Hematopoietic multipotent progenitor cell treated with erythropoietin and hydrocortisone succinate and interleukin-3 and kit ligand, for 8 days (in vitro differentiated cells): ENCODE results near the gene PLEKHA1.

Experiments
- DNase-seq: peaks from one replicate; pipeline ENCODE4 v3.0.0-alpha.2; 2015

PLEKHA1 gene

GRCh38 chr10:122374237-122374858, at the start of gene PLEKHA1:
TSS of gene PLEKHA1 (plus strand) at chr10:122374708. CDS start at chr10:122393201, 18,493 bp downstream.
- DNase-seq: peak; percentile 85

DNA sequence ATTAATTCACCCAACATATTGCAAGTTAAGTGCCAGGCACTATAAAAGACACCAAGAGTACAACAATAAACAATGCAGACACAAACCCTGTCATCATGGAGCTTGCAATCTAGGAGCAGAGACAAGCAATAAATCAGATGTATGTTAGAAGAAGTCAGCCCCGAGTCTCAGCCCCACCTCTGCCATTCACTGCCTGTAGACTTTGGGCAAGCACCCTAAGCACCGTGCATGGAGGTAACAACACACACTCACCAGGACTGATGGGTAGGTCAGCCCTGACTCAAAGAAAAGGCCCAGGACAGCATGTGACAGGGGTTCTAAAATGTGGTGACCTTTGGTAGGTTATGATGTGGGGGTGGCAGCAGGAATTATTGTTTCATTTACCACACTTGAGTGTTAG, 49.3 kb upstream of the PLEKHA1 start:
- DNase-seq: no peak

GRCh38 chr10:122326385-122326784, 48.1 kb upstream of the PLEKHA1 start:
- no peak for DNase-seq

DNA sequence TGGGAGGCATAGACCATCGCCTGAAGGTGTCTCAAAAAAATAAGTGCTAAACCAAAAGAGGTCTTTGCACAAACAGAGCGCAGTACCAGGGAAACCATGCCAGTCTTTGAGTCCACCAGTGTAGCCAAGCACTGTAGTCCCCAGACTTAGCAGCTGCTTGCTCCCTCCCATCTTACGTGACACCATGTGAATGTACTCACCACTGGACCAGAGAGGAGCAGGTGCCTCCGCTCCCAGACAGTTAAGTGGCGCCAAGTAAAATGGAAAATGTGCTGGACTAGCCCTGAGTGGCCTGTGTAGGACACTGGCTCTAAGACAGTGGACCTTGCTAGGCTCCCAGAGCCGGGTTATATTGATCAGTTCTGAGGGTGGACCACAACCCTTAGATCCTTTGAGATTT, 47.7 kb upstream of the PLEKHA1 start:
- DNase-seq: no peak

DNA sequence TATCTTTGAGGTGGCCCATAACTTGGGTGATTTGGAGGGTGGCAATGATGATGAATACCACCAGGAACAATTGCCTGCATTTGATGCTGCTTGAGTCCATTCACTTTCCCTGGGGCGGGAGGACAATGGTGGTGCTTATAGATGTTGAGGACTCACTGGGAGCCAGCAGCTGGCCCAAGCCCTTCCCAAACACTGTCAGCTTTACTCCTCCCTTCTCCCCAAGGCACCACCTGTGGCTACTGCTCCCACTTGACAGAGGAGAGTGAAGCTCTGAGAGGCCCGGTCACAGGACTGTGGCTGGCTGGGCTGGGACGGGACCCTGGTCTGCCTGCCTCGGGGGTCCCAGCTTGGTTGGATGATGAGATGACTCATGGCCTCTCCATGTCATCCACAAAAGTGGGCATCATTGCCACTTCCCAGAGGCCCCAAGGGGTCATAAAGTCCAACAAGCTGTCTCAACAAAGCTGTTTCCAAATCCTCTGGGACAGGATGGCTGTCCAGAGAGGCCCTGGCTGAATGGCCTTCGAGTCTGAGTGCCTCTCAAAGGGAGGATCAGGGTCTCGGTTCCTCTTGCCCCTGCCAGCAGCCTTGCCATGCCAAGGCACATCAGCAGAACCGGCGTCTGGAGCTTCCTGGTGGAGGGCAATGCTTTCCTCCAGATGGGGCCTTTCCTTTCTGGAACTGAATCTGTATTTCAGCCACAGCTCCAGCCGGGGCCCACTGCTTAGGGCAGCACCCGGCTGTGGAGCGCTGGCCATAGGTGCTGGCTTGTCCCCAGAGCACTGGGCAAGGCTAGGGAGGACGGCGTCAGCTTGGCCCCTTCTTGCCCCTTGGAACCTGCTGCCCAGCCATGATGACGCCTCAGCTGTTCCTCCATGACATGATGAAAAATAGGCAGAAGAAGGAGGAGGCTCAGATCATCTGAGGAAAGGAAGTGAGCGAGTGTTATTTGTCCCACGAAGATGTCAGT, 47.0 kb upstream of the PLEKHA1 start:
- DNase-seq: no peak

DNA sequence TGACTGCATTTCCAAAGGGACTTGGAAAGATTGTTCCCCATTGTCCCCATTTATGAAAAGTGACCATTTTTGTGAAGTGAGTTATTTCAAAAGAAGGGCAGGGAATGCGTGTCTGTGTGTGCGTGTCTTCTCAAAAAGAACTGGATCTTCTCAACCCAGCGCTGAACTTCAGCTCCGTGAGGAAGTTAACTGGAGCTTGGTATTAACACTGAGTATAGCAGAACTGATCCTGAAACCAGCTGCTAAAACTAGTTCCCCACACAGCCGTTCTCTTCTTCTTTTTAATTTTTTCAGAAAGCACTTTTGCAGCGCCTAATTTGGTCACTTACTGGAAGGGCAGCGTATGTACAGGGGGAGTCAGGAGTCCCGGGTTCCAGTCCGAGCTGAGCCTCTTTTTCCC, 45.8 kb upstream of the PLEKHA1 start:
- no peak for DNase-seq

DNA sequence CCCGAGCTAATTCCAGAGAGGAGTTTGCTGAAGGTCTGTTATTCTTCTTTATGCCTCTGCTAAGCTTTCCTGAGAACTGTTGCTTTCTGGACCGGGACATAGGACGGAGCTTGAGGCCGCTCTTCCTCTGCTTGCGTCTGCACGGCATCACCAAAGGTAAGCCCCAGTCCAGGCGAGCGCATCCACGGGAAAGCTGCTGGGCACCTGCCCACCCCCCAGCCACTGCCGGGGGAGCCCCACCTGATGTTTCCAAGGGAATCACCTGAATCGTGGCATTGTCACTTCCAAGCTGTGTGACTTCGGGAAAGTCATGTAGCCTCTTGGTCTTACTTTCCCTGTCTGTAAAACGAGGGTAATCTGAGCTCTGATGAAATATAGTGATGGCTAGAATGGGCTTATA, 45.1 kb upstream of the PLEKHA1 start:
- DNase-seq: no peak

DNA sequence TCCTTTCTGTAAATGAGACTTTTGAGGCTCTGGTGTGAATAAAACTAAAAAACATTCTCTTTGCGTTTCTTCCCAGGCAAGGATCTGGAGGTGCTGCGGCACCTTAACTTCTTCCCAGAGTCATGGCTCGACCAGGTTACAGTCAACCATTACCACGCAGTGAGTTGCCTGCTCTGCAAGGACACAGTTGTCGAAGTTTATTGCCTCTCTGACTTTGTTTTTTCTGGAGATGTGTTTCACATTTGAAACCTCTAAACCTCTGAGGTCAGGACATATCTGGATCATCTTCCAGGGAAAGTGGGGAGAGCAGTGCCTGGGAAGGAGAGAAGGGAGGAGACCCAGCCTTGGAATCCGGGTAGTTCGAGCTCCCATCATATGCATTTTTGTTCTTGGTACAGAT, 43.4 kb upstream of the PLEKHA1 start:
- no peak for DNase-seq

- DNase-seq: no peak
Observed at GRCh38 chr10:122331615-122332446, 42.7 kb upstream of the PLEKHA1 start.

- no peak for DNase-seq
Observed at GRCh38 chr10:122333037-122333436, 41.5 kb upstream of the PLEKHA1 start.

DNA sequence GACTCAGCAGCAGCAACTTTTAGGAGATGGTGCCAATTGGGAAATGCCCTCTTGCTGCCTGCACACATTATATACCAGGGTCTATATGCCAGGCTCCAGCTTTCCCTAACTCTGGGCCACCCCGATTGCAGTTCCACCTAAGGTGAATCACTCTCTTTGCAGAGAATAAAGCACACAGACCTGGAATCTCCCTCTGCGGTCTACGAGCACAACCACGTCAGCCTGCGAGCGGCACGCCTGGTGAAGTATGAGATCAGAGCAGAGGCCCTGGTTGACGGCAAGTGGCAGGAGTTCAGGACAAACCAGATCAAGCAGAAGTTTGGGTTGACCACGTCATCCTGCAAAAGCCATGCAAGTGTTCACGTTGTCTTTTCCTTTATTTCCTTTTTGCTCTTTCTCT, 38.2 kb upstream of the PLEKHA1 start:
- no peak for DNase-seq

- DNase-seq: no peak
Observed at GRCh38 chr10:122336961-122337360, 37.5 kb upstream of the PLEKHA1 start.

GRCh38 chr10:122338609-122339441, 35.7 kb upstream of the PLEKHA1 start:
- DNase-seq: no peak

- no peak for DNase-seq
Observed at GRCh38 chr10:122341141-122341810, 33.2 kb upstream of the PLEKHA1 start.

GRCh38 chr10:122342293-122343134, 32.0 kb upstream of the PLEKHA1 start:
- DNase-seq: peak; percentile 38

DNA sequence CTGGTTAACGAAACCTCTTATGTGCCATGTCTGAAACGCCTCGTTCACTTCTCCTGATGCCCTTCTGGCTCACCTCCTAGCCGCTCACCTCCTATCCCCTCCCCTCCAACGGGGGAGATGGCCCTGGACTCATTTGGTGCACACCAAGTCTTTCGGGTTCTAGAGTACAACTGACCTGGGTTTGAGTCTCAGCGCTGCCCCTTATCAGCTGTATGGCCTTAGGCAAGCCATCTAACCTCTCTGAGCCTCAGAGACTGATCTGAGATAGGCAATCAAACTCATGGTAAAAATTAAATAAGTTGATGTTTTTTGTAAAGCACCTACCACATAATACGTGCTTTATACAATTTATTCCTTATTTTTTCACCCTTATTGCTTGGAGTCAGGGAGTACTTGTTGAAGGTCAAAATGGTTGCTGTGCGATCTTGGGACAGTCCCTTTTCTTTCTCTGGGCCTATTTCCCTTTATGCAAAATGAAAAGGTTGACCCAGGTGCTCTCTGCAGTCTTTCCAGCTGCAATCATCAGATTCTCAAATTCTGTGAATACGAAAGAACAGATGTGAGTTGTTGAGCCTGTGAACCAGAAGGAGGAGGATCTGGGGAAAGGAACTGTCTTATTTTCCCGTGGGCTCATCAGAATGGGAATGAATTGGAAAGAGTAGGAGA, 31.2 kb upstream of the PLEKHA1 start:
- DNase-seq: no peak

DNA sequence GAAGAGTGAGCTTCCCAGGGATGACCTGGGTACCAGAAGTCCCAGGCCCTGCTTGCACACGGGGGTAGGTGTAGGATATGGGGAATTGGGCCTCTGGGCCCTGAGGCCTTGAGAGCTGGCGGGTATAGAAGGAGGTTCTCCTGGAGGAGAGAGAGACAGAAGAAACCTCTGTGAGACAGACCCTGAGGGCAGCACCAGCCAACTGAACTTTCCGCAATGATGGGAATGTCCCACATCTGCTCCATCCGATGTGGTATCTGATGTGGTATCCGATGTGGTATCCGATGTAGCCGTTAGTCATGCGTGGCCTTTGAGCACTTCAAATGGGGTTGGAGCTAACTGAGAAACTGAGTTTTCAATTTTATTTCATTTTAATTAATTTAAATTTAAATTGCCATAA, 30.6 kb upstream of the PLEKHA1 start:
- no peak for DNase-seq

DNA sequence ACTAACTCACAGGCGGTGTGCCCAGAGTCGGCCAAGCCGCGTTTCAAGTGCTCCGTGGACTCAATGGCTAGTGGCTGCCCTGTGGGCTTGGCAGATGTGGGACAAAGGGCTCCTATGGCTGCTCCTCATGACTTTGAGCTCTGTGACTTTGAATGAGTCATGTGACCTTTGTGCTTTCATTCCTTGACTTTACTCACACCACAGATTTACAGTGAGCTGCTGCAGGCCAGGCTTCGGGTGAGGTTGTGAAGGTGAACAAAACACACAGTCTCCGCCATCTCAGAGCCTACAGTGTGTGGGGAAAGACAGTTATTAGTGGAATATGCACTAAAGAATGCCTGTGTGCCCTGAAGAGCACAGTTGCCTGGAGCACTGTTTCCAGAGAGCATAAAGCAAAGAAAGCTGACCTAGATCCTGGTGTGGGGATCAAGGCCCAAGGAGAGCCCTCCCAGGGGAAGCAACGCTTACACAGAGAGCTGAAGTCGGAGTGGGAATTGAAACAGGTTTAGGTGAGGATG, 29.7 kb upstream of the PLEKHA1 start:
- DNase-seq: no peak

DNA sequence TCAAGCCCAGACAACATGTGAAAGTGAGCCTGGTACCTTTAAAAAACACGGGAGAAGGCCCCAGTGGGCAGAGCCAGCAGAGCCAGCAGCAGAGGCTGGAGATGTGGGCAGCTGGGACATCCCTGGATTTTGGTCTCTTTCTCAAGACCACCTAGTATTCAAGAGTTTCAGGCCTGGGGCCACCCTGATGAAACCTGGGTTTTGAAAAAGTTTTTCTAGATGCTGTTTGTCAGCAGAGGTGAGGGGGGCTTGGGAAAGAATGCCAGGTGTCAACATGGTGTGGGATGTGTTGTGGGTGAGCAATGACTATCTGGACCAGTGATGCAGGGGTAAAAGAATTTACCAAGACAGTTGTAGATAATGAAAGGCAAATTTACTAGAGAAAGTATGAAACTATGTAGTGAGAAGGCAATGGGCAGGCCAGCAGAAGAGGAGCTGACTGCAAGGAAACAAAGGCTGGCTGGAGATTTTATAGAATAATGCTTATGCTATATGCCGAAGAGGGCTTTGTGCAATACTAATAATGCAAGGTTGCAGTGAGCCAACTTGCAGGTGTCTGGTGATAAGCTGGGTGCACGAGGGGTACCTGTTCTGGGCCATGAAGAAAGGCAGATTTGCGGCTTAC, 28.1 kb upstream of the PLEKHA1 start:
- no peak for DNase-seq
